Fibroblast of skin of left quadriceps (primary cell): Measurements from ENCODE around the gene FRAS1.

ENCODE experiments used
- DNase-seq, 2 experiments: peaks; one replicate each; pipeline ENCODE4 v3.0.0-alpha.2; 2013; ENCODE audit warnings: low read depth in 2 of 2

FRAS1 gene

DNA sequence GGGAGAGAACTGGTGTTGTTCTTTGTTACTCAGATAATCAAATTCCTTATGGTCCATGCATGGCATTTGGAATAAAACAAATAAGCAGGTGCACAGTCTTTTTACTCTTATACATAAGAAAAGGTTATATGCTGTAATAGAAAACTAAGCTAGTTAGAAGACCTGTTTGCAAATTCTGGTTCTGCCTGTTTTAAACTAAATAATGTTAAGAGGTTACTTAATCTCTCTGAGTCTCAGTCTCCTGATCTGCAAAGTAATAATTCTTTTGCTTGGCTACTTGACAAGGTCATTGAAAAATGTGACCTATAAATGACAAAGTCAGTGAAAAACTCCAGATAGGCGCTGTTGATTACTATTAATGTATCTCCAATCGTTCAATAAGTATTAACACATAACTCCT is 451.9 kb downstream of the FRAS1 start:
- no peak for DNase-seq

DNA sequence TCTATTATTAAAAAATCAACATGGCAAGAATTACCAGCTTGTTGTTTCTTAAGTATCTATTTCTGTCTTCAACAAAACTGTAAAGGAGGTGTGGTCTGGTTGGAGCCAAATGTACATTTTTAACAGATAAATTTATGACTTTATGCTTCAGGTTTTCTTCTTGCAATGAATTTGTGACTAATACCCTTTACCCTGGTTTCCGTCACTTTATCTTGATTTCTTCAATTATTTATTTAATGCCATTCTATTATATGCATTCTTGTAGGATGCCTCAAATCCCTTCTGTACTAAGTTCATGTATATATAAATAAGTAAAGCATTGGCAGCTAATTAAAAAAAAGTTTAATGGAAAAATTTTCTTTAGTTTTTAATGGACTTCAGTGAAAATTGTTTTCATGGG is 453.0 kb downstream of the FRAS1 start:
- no peak for DNase-seq

DNA sequence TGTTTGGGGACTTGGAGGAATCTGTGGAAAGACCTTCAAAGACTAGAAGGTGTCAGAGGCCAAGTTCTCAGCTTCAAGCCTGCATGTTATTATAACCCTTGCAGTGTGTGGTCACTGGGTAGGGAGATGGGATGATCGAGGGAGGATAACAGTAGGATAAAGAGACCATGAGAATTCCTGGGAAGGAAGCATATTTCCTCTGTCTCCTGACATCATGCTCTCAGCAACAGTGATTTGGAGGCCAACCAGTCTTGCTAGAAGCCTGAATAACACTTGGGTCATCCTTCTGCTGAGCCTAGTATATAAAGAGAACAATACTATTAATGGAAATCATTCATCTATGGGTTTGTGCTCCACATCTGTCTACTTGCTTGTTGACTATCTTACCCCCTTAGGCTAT is 453.6 kb downstream of the FRAS1 start:
- DNase-seq: no peak

DNA sequence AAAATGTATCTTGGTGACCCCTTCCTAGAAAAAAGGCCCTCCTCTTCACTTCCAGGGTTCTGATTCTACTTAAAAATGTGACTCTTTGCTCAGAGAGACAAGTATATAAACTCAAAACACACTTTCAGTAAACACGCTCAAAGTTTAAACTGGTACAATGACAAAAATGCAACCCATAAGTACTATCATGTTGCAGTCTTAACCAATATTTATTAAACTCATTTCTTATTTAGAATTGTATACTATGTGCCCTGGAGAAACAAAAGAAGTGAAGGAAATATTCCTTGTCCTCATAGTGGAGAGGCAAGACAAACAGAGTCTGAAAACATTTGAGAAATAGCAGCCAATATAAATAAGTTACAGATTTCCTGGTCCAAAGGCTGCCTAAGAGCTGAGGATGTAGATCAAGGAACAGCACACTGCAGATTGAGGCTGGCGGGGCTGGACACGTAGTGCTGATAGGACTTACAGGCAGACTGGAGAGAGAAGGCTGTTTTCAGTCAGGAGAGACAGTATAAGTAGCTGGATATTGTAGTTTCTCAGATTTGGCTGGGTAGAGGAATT is 455.3 kb downstream of the FRAS1 start:
- no peak for DNase-seq

GRCh38 chr4:78513411-78513975 is 456.4 kb downstream of the FRAS1 start:
- no peak for DNase-seq

DNA sequence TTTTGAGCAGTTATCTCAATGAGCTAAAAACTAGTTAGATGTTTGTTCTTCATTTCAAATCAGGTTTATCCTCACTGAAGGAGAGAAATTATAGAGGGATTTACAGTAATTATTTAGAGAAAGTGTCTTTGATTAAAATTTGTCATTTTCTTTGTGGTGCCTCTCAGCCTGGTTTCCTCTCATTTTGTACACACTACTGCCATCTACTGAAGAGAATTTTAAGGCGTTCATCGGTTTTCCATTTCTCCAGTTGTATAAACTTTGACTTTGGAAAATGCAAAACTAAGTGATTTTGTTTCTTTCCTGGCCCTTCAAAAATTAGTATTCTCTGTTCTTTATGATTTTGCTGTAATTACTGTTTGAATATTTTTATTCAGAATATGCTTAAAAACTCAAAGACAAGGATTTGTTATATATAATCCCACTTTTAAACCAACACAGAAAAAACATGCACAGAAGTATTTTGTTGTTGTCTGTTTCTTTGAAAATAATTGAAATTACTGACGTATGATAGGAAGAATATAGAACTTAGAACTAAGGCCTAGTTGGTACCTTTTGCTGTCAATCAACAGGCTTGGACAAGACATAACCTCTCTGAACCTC is 460.0 kb downstream of the FRAS1 start:
- DNase-seq: peak in 1 of 2 experiments; percentile 25

- DNase-seq: no peak
Observed at GRCh38 chr4:78518561-78518960, 461.4 kb downstream of the FRAS1 start.

- no peak for DNase-seq
Observed at GRCh38 chr4:78519962-78520361, 462.8 kb downstream of the FRAS1 start.

GRCh38 chr4:78520808-78521226 is 463.7 kb downstream of the FRAS1 start:
- DNase-seq: peak; percentile 47 to 53

DNA sequence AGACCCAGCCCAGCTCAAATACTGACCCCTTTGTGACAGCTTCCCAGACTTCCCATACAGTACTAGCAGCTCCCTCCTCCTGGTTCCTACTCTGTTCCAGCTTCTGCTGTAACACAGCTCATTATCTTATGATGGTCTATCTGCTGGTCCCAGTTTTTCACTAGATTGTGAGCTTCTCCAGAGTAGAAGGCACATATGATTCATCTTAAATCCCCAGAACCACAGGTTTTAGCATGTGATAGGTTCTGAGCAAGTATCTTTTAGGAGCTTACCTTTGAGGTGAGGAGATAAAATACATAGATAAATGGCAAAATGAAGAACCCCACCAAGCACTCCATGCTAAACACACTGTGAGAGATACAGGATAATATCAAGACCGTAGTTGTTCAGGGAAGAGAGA is 466.9 kb downstream of the FRAS1 start:
- DNase-seq: no peak

GRCh38 chr4:78525559-78525958 is 468.4 kb downstream of the FRAS1 start:
- no peak for DNase-seq

DNA sequence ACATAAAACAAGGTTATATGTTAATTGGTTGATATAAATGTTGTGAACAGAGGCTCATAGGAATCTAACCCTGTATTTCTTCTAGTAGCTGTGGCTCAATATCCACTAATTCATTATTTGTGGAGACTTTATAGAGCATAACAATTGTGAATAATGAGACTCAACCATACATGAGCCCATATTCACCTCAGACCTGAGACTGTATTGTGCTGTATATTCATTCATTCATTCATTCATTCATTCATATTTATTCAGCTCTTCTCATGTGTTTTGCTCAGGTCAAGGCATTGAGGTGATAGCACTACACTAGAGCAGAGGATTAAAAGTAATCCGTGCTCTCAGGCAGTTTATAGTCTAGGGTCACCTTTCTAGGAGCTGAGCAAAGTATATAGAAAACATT is 470.0 kb downstream of the FRAS1 start:
- no peak for DNase-seq

DNA sequence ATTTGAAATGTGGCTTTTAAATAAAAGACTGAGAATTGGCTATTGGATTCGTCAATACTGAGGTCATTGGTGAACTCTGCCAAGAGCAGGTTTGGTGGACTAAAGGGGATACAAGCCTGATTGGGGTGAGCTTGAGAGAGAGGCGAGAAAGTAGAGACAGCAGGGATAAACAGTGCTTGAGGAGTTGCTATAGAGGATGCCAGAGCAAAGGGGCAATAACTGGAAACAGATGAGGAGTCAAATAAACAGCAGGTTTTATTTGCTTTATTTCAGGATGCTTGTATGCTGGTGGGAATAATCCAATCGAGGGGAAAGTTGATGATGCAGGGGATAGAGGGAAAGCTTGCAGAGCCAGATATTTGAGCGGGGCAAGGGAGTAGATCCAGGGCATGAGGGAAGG is 470.4 kb downstream of the FRAS1 start:
- DNase-seq: no peak

GRCh38 chr4:78528327-78528726 is 471.2 kb downstream of the FRAS1 start:
- DNase-seq: peak in 1 of 2 experiments; percentile 17

GRCh38 chr4:78529569-78530209 is 472.6 kb downstream of the FRAS1 start:
- no peak for DNase-seq

DNA sequence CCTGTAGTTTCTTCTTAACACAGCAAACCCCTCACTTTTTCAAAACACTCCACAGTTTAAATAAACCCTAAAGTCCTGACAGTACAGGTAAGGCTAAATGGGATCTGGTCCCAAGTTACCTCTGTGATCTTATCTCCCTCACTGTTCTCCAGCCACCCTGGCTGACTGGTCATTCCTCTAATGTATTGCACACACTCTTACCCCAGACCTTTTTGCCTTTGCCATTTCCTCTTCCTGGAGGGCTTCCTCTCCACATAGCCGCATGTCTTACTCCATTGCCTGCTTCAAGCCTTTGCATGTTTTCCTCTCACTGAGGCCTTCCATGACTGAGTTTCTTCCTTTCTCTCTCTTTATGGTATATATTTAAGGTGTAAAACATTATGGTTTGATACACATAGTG is 474.9 kb downstream of the FRAS1 start:
- no peak for DNase-seq

GRCh38 chr4:78533854-78534253 is 476.7 kb downstream of the FRAS1 start:
- DNase-seq: no peak

GRCh38 chr4:78534286-78534955 is 477.3 kb downstream of the FRAS1 start:
- DNase-seq: no peak

GRCh38 chr4:78542373-78542772 is 485.2 kb downstream of the FRAS1 start:
- DNase-seq: no peak

DNA sequence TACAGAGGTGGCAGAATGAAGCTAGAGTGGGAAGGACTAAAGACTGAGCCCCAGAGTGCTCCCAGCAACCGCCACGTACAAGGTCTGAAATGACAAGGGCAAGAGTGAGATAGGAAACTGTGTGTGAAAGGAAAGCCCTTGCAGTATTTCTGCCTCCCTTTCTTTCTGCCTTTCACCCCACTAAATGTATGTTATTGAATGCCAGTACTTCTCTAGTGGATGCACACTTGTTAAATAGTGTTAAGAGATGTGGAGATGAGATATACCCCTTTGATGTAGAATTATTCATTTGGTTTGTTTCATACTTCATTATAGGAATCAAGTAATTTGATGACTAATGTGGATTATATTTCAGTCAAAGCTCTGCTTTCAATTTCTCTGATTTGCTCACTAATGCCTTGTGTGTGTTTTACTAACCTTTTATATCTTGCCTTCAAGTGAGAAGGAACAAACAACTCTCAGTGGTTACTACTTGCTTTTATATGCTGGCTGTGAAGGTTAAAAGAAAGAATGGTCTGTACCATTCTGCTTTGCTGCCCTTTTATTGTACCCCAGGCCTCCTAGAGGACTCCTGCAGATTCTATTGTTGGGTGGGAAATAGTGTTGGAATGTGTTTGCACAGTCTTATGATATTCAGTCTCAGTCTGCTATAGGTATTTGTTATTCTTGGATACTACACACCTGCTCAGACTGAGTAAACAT is 486.5 kb downstream of the FRAS1 start:
- no peak for DNase-seq

GRCh38 chr4:78544678-78545077 is 487.6 kb downstream of the FRAS1 start:
- no peak for DNase-seq
